ENCODE data around the gene LIX1L. TPM values are rescaled to one million over a fixed set of nuclear protein-coding genes. Genes with fewer than 3 reads are reported as not detected.

LIX1L gene
- total and polyA plus RNA-seq, 2 of the 13 experiments (the other 11 are each of a cell fraction or from before 2014, with no cell fraction given) = 8.1 to 24.9 TPM

- no peak for TF ChIP-seq ZNF512B (CRISPR knock-in tag; IDR thresholded peaks at IDR 0.05; ENCODE audit: borderline replicate concordance)
- TF ChIP-seq SATB2 (CRISPR knock-in tag; IDR thresholded peaks at IDR 0.05) = no peak
- TF ChIP-seq CENPBD1 (CRISPR knock-in tag; IDR thresholded peaks at IDR 0.05; ENCODE audit: borderline replicate concordance, low read depth) = no peak
- TF ChIP-seq ZNF672 (CRISPR knock-in tag; IDR thresholded peaks at IDR 0.05) = no peak
- TF ChIP-seq, protein P1, sequence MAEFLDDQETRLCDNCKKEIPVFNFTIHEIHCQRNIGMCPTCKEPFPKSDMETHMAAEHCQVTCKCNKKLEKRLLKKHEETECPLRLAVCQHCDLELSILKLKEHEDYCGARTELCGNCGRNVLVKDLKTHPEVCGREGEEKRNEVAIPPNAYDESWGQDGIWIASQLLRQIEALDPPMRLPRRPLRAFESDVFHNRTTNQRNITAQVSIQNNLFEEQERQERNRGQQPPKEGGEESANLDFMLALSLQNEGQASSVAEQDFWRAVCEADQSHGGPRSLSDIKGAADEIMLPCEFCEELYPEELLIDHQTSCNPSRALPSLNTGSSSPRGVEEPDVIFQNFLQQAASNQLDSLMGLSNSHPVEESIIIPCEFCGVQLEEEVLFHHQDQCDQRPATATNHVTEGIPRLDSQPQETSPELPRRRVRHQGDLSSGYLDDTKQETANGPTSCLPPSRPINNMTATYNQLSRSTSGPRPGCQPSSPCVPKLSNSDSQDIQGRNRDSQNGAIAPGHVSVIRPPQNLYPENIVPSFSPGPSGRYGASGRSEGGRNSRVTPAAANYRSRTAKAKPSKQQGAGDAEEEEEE (CRISPR knock-in tag; IDR thresholded peaks at IDR 0.05; ENCODE audit: borderline replicate concordance) = no peak
- TF ChIP-seq ZNF235 (CRISPR knock-in tag; IDR thresholded peaks at IDR 0.05; ENCODE audit: borderline replicate concordance) = no peak
- TF ChIP-seq HNRNPL (IDR thresholded peaks at IDR 0.05; ENCODE audit: low read depth, low read length) = no peak
- no peak for TF ChIP-seq GPBP1L1 (CRISPR knock-in tag; IDR thresholded peaks at IDR 0.05)
- TF ChIP-seq ATRX (CRISPR knock-in tag; IDR thresholded peaks at IDR 0.05; ENCODE audit: borderline replicate concordance) = no peak; the same call in 1 of the 2 replicates
- no peak for TF ChIP-seq RNF2 (conservative IDR thresholded peaks at IDR 0.05; ENCODE audit: low read depth)
- TF ChIP-seq, protein P2, sequence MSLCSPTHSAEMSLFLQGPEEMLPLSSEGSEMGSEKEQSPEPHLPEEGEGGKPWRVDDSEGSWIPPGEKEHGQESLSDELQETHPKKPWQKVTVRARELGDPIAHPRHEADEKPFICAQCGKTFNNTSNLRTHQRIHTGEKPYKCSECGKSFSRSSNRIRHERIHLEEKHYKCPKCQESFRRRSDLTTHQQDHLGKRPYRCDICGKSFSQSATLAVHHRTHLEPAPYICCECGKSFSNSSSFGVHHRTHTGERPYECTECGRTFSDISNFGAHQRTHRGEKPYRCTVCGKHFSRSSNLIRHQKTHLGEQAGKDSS (CRISPR knock-in tag; IDR thresholded peaks at IDR 0.05; ENCODE audit: borderline replicate concordance, low read depth) = peak; percentile 33; the same call in 1 of the 2 replicates
- TF ChIP-seq ZNF839 (CRISPR knock-in tag; IDR thresholded peaks at IDR 0.05; ENCODE audit: borderline replicate concordance) = no peak
- TF ChIP-seq, protein P3, sequence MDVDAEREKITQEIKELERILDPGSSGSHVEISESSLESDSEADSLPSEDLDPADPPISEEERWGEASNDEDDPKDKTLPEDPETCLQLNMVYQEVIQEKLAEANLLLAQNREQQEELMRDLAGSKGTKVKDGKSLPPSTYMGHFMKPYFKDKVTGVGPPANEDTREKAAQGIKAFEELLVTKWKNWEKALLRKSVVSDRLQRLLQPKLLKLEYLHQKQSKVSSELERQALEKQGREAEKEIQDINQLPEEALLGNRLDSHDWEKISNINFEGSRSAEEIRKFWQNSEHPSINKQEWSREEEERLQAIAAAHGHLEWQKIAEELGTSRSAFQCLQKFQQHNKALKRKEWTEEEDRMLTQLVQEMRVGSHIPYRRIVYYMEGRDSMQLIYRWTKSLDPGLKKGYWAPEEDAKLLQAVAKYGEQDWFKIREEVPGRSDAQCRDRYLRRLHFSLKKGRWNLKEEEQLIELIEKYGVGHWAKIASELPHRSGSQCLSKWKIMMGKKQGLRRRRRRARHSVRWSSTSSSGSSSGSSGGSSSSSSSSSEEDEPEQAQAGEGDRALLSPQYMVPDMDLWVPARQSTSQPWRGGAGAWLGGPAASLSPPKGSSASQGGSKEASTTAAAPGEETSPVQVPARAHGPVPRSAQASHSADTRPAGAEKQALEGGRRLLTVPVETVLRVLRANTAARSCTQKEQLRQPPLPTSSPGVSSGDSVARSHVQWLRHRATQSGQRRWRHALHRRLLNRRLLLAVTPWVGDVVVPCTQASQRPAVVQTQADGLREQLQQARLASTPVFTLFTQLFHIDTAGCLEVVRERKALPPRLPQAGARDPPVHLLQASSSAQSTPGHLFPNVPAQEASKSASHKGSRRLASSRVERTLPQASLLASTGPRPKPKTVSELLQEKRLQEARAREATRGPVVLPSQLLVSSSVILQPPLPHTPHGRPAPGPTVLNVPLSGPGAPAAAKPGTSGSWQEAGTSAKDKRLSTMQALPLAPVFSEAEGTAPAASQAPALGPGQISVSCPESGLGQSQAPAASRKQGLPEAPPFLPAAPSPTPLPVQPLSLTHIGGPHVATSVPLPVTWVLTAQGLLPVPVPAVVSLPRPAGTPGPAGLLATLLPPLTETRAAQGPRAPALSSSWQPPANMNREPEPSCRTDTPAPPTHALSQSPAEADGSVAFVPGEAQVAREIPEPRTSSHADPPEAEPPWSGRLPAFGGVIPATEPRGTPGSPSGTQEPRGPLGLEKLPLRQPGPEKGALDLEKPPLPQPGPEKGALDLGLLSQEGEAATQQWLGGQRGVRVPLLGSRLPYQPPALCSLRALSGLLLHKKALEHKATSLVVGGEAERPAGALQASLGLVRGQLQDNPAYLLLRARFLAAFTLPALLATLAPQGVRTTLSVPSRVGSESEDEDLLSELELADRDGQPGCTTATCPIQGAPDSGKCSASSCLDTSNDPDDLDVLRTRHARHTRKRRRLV (CRISPR knock-in tag; IDR thresholded peaks at IDR 0.05) = peak; percentile 83; the same call in 1 of the 2 replicates
- TF ChIP-seq AKAP8 (CRISPR knock-in tag; IDR thresholded peaks at IDR 0.05) = no peak
- TF ChIP-seq CBX1 (IDR thresholded peaks at IDR 0.05; ENCODE audit: low read depth) = no peak
Measured at GRCh38 chr1:145891587-145892485, 66.0 kb downstream of the LIX1L start (continued).

All from HepG2 (cell line).